ENCODE measurements around the gene CASD1. TPM values are rescaled to one million over a fixed set of nuclear protein-coding genes. Genes with fewer than 3 reads are reported as not detected.

Gene CASD1
- total RNA-seq, 1 donor from 2014 or later, result 21.3 TPM

DNA sequence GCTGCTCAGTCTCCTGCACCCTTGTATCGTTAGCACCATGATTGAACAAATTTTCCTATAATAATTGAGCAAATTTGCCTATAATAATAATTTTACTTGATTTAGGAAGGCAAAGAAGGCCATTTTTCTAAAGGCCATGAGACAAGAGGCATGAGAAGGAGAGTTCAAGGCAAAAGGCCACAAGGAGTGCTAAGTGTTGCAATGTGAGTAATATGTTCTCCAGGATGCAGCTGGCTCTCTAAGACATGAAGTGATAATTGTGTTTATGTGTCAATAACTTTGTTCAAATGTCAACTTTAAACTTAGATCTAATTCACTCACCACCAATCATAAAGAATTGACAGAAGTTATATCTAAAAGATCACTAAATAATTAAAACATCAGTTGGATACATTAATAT lies 92.6 kb downstream of the CASD1 start:
- Mint-ChIP-seq H3K27me3 (ENCODE audit: low read depth) (peaks cover 2% of the 10 kb centered on the region), H3K27ac (no peak overlapping the region), H3K36me3 (ENCODE audit: low read depth) (no peaks in the 10 kb centered on the region), H3K4me3 (ENCODE audit: low read depth) (no peak overlapping the region), H3K9me3 (peaks cover 4% of the 10 kb centered on the region), H3K4me1 (ENCODE audit: low read depth) (no peaks in the 10 kb centered on the region)
- DNase-seq (ENCODE audit: low spot score), result no peak
- intact Hi-C loops (cut with micrococcal nuclease), result no loop called here

- Mint-ChIP-seq H3K4me1 (ENCODE audit: low read depth) (no peaks in the 10 kb centered on the region), H3K4me3 (ENCODE audit: low read depth) (no peak overlapping the region), H3K27me3 (ENCODE audit: low read depth) (peaks cover 2% of the 10 kb centered on the region), H3K36me3 (ENCODE audit: low read depth) (no peaks in the 10 kb centered on the region), H3K9me3 (peaks cover 4% of the 10 kb centered on the region), H3K27ac (no peak overlapping the region)
- intact Hi-C loops (cut with micrococcal nuclease), result no loop called here
- no peak for DNase-seq (ENCODE audit: low spot score)
These were observed 95.4 kb downstream of the CASD1 start for GRCh38 chr7:94605031-94605430.

Other genes with a start within 250 kb of the CASD1 start
- 1.4 and 1.5 TPM in 2 replicates for gene COL1A2, start 114.9 kb upstream of the CASD1 start, total RNA-seq
- gene SGCE, start 146.3 kb downstream of the CASD1 start, total RNA-seq, result 2.0 and 2.5 TPM in 2 replicates